HG03175 (cell line): ENCODE results near the gene POR.

ENCODE experiments used
- ATAC-seq: cut with Tn5 transposase; IDR thresholded peaks from one replicate; pipeline ENCODE4 v1.9.1; 2021; ENCODE audit warnings: mild to moderate bottlenecking, moderate library complexity; ENCODE audit not compliant: unreplicated experiment

The POR gene

DNA sequence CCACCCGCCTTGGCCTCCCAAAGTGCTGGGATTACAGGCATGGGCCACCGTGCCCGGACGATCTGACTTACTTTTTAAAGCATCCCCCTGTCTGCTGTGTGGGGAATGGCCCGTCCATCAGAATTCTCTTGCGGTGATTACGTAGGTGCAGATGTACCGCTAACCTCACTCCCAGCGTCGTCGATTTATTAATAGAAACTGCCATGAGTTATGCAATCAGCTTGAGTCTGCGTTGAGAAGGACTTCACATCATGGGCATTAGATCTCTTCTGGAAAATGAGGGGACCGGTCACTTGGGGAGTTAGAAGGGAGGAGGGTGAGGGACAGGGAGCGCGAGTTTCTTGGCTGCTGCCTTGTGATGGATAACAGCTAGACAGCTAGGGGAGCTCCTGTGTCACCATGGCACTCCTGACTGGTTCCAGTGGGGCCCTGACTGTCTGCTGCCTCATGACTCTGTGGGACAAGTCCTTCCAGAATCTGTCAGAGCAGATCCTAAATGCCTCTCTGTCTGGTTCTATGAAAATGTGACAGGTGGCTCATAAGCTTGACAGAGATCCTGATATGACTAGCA, 35.2 kb downstream of the POR start:
- no peak for ATAC-seq

DNA sequence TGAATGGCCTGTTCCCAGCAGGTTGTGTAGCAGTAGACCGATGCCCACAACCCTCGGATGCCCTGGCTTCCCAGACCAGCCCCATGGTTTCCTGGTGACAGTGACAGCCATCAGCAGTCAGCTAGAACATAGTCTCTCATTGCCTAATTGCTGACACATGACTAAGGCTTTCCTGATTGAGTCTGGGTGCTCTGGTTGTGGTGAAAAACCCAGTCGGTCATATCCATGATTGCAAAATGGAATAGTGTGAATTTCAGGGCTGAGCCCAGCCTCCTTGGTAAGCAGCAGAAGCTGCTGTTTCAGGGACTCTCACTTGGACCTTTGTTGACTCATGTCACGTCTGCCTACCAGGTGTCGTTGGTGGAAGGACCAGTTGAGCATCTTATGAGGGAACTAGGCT, 36.6 kb downstream of the POR start:
- no peak for ATAC-seq

DNA sequence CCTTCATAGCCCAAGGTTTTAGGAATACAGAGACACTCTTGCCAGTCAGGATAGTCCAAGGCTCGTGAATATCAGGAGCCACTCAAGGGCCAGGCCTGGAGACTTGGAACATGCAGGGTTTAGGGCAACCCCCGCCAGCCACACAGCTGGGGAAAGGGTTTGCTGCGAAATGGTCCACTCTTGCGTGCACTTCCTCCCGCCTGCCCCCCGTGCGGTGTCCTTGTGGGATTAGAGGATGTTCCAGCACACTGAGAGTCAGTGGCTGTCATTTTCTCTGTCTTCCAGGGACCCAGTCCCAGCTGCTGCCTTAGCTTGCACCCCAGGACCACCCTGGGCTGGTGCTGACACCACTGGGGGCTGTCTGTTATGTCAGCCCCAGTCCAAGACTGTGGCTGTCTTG, 38.5 kb downstream of the POR start:
- ATAC-seq: no peak

DNA sequence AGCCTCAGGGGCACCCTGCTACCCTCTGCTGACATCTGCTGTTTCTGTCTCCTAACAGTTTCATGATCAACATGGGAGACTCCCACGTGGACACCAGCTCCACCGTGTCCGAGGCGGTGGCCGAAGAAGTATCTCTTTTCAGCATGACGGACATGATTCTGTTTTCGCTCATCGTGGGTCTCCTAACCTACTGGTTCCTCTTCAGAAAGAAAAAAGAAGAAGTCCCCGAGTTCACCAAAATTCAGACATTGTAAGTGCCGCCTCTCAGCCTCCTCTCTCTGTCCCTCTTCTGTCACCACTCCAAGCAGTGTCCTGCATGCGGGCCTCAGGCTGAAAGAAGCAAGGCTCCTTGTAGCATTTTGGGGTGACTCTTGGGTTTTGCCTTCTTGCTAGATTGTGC, 39.0 kb downstream of the POR start:
- no peak for ATAC-seq

DNA sequence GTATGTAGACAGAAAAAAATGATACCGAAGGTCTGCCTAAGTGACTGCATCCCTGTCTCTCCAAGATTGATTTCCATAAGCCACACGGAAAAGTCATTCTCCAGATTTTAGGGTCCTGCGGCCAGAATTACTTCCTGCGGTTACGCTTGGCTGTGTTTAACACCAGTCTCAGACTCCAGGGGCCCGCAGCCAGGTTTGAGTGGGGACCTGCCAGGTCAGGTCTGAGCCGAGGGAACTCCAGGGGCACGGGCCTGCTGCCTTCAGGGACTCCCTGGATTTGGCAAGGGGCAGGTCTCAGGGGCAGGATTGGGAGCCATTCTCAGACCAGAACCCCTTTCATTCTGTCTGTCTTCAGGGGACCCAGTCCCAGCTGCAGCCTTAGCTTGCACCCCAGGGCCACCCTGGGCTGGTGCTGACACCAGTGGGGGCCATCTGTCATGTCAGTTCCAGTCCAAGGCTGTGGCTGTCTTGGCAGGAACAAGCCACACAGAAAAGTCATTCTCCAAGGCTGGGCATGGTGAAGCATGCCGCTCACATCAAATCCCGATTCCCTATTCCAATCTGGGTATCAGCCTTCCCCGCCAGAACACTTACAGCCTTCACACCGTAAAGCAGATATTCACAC, 40.5 kb downstream of the POR start:
- no peak for ATAC-seq

DNA sequence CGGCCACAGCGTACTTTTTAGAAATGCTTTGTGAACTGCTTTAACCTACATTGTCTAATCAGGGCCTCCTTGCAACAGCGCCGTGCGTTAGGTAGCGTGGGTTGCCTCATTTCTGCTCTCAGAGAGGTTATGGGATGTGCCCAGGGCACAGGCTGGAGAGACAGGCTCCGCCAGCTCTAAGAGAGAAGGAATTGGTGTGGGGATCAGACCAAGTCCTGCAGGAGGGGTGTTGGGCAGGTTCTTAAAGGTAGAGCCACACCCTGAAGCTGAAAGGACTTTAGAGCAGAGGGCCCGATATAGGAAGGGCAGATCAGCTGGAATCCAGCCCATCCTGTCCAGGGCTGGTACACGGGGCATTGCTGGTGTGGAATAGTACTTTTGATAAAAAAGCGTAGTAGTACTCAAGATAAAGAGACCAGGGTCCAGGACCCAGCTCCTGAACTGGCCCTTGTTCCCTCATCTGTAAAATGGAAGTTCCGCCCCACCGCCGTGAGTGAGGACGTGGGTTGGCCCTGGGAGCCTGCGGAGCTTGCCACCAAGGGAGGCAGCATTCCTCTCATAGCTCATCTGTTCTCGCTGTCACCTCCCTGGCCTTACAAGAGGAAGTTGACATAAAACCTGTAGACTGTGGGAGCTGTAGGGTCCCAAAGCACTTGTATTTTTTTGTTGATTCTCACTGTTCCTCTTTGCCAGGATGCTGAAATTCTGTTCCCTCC, 42.2 kb downstream of the POR start:
- ATAC-seq: no peak

DNA sequence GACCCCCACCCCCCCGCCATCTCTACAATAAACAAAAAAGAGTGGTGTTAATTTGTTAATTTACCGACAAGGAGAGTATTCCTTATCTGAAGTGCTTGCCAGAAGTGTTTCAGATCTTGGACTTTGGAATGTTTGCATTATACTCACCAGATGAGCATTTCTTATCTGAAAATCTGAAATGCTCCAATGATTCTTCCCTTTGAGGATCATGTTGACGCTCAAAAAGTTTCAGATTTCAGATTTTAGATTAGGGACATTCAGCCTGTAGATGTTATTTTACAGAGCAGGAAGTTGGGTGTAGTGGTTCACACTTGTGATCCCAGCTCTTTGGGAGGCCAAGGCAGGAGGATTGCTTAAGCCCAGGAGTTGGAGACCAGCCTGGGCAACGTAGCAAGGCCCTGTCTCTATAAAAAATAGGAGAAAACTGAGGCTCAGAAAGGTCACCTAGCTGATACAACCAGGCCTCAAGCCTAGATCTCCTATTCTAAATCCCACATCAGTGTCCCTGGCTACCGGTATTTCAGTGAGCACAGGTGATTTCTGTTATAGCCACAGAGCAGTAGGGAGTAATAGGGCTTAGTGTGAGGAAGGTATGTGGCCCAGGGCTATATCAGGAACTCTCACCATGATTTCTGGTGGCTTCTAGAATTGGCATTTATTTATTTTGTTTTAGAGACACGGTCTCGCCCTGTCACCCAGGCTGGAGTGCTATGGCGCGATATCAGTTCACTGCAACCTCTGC, 44.0 kb downstream of the POR start:
- no peak for ATAC-seq

DNA sequence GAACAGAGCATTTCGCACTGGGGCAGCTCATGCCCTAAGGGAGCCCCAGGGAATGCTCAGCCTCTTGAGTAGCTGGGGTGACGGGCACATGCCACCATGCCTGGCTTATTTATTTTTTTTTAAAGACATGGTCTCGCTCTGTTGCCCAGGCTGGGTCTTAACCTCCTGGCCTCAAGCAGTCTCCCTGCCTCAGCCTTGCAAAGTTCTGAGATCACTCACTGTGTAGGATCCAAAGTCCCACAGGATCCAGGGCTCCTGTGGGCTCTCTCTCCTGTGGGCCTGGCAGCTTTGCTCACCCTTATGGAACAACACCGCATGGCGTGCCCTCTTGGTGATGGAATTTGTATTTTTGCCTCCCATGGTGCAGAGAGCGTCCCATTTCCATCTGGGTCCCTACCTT, 45.4 kb downstream of the POR start:
- no peak for ATAC-seq

DNA sequence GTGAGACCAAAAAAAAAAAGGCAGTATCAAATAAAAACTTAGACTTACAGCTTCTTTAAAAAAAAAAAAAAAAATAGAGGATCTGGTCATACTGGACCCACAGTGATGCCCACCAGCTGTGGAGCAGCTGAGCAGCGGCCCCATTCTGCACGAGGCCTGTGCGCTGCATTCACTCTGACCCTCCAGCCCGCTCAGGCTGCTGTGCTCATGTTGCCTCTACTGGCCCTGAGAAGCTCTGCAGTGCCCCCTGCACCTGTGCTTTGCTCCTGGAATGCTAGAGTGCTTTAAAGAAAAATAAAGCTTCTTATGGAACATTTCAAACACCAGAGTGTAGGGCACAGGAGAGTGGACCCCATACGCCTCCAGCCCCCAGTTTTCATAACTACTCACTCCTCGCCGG, 46.3 kb downstream of the POR start:
- no peak for ATAC-seq

DNA sequence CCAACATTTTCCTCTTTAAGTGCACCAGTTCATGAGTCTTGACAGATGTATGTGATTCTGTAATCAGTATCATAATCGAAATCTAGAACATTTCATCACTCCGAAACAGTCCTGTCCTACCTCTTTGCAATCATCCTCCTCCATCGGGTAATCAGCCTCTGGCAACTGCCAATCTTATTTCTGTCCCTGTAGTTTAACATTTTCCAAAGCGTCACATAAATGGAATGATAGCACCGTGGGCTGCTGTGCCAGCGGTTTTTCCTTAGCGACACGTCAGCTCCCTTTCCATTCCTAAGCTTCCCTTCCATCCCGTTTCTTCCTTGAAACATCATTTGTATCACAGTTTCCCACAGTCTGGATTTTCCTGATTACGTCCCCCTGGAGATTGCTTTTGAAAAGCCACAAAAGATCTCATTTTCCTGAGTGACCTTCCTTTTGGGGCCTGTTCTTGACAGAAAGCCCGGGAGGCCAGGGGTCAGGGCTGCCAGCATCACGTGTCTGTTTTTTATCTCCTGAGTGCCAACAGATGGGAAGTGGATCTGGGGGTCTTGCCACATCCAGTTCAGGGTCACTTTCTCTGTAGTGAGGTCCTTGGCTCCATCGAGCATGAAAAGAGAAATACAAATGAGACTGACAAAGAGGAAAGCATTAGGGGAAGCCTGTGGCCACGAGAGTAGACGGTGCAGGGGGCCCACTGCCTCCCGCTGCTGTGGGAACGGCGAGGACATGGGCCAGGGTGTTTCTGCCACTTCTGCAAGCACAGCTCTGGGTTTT, 47.8 kb downstream of the POR start:
- ATAC-seq: no peak

DNA sequence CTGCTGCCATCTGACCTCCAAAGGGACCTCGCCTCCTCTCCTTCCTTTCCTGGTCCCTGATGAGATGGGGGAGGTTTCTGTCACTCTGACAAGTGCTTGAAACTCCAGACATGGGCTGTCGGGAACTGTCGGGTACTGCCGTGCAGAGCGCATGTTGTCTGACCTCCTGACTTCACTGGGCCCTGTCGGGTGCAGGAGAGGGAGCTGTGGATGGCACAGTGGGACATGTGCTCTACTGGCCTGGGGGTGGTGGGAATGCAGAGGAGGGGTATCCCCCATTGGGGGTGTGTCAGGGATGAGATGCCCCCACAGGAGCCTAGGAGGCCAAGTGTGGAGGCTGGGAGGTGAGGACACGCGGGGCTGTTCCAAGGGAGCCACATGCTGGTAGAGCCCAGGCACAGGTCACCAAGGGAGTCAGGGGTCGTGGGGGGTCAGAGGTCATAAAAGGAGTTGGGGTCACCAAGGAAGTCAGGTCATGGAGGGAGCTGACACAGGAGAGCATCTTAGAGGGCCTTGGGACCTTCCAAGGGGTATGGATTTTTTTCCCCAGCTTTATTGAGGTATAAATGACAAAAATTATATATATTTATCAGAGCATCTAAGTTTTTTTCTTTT, 48.5 kb downstream of the POR start:
- no peak for ATAC-seq

DNA sequence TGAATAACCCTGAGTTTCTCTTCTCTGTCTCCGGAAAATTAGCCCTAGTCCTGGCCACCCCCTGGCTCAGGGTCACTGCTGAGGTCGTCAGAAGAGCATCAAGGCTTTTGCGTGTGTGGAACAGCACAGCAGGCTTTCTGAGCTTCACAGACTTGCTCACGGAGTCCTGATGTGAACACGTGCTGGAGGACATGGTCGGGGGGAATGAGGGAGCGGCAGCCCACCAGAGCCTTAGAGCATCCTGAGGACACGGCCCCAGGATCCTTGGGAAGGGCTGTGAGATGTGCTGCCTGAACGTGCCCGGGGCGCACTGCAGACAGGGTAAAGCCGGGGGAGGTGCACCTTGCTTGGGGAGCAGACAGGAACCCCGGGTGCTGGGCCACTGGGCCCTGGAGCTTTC, 50.7 kb downstream of the POR start:
- no peak for ATAC-seq

DNA sequence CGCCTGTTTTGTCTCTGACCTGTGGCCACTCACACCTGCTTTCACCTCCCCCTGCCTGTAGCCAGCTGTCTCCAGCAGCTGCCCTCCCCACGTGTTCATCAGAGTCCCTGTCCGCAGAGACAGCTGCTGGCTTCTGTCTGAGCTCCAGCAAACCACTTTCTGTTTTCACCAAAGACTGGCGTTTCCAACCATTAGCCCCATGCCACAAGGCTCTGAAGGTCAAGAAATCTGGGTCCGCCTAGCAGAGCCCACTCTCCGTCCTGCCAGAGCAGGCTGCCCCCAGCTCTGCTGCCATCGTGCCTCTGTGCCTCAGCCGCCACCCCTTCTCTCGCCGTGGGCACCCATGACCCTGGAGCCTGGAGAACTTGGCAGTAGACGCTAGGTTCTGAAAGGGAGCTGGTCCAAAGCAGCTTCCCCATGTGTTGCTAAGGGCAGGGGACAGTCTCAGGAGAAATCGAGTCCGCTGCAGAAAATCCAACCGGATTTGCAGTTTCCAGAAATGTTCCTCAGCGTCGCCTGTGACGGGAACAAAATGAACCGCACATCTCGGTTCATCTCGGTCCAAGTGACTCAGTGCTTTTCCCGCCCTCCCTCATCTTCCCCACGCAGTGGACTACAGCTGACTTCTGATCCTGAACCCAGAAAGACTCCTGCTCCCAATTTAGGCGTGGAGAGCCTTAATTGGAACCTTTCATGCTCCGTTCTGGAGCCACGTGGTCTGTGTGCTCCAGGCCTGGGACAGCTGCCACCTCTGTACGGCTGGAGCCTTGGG, 51.4 kb downstream of the POR start:
- ATAC-seq: no peak

DNA sequence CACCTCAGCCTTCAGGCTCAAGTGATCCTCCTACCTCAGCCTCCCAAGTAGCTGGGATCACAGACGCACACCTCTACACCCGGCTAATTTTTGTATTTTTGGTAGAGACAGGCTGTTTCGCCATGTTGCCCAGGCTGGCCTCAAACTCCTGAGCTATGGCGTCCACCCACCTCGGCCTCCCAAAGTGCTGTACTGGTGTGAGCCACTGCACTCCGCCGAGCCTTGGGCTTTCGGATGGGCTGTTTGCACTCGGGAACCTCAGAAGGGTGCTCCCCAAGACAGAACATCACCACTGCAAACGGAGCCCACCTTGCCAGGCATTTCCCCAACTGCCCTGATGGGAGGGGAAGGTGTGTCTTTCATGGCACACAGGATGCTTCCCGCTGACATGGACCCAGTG, 52.1 kb downstream of the POR start:
- ATAC-seq: no peak

DNA sequence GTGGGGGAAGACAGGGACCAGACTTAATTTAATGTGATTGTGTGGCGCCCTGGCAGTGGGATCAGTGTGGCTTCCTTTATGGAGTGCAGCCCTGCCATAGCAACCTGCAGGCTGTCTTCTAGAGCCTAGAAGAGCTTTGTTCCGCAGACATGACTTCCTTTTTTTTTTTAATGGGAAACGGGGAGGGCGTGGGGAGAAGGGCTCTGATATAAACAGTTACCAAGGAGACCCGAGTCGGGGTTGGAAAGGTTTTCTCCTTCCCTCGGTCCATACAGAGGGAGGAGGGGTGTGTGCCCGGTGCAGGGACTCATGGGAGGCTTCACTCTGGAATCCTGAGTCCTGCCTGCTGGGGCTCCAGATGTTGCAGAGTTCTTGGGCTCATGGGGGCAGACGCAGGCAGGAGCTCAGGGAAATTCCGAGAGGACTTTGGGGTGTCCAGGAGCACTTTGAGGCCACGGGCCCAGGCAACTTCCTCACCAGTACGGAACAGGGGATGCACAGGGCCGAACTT, 52.6 kb downstream of the POR start:
- no peak for ATAC-seq

DNA sequence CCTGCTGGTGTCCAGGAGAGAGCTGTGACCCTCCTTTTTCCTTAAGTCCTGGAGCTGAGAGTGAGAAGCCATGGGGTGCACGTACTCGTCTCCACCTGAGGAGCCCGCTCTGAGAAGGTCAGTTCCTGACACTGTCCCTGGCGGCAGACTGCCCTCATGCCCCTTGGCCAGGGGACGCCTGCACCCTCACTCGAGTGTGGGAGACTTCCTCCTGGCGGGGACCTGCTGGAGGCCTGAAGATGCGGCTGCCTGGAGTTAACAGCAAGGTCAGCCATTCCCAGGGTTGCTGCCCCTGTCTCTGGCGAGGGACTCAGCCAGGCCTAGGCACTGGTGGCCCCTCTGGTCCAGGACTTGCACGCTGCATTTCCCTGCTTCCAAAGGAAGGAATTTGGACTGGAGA, 53.1 kb downstream of the POR start:
- ATAC-seq: no peak

DNA sequence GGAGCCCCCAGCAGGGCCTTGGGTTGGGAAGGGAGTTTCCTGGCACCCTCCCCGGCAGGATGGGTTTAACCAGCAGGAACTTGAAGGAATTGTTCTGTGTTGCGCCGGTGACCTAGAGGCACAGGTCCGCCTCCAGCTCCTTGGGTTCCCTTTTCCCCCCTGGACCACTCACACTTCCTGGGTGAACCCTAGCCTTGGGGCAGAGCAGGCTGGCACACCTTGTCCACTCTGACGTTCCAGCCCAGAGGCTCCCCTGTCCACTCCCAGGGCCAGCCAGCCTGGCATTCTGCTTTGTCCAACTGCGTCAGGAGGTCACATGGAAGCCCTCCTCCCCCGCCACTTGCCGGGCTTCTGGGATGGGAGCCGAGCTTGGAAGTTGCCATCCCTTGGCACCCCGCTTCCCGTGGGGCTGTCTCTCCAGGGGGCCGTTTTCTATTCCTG, 53.6 kb downstream of the POR start:
- no peak for ATAC-seq

DNA sequence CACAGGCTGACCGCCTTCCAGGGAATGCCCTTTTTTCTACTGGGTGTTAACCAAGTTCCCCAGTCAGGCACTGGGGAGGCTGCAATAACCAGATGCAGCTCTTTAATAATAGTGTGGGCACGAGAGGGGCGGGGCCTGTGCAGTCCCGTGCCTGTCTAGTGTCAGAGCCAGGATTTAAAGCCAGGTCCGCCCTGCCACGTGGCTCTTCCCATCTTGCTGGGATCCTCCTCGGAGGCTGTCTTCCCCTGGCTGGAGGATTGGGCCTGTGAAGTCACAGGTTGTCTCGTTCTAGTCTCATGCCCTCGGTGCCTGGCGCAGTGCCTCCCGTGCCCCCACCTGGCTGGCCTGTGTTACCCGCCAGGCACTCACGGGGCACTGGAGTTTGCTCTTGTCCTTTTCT, 54.2 kb downstream of the POR start:
- ATAC-seq: no peak

DNA sequence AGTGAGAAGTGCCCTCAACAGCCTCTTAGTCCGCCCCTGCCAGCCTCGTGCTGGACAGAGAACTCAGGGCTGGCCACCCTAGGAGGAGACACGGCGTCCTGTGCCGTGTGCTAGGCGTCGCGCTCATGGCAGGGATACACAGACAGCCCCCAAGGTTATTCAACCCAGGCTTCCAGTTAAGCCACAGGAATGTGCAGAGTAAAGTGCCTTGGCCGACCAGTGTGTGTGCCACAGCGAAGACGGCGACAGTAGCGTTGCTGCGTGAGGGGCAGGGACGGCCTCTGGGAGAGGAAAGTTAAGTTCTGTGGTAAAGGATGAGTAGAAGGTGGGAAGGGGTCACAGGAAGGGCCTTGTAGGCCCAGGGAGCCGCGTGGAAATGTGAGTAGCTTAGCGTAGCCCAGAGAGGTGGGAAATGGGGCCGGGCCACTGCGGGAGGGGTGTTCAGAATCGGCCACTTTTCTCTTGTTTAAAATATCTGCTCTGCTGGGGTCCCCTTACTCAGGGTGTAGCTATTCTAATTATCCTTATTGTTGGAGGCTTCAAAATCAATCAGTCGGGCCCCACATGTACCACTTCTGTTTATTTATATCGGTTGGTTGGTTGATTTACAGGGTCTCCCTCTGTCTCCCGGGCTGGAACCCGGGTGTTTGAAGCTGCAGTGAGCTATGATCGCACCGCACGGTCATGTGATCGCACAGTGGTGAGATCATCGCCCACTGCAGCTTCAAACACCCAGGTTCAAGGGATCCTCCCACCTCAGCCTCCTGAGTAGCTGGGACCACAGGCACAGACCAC, 54.9 kb downstream of the POR start:
- no peak for ATAC-seq
